Activated T-helper 2 cell treated with anti-CD3 and anti-CD28 coated beads, Interferon-gamma antibody, Interleukin-2, Interleukin-4, amounts not matched to agents 10 μg/mL and 5 μg/mL and 100 μg/mL, durations not matched to agents 14 hours and 24 hours and 36 hours (primary cell): Measurements from ENCODE around the gene PCARE. TPM values are rescaled to one million over a fixed set of nuclear protein-coding genes. Genes with fewer than 3 reads are reported as not detected.

Source experiments
- DNase-seq: peaks from one replicate; pipeline ENCODE4 v3.0.0; 2021; ENCODE audit warnings: low spot score
- H3K27ac Mint-ChIP-seq: one replicate; pipeline ENCODE4 v1.8.0; 2021; ENCODE audit warnings: mixed read lengths
- H3K27me3 Mint-ChIP-seq: one replicate; pipeline ENCODE4 v1.8.0; 2021; ENCODE audit warnings: low read depth, mixed read lengths
- H3K36me3 Mint-ChIP-seq: one replicate; pipeline ENCODE4 v1.8.0; 2021; ENCODE audit warnings: low read depth, mixed read lengths
- H3K4me1 Mint-ChIP-seq: one replicate; pipeline ENCODE4 v1.8.0; 2021; ENCODE audit warnings: low read depth, mixed read lengths
- H3K4me3 Mint-ChIP-seq: one replicate; pipeline ENCODE4 v1.8.0; 2021; ENCODE audit warnings: low read depth, mild to moderate bottlenecking, moderate library complexity, mixed read lengths
- H3K9me3 Mint-ChIP-seq: one replicate; pipeline ENCODE4 v1.8.0; 2021; ENCODE audit warnings: mixed read lengths
- intact Hi-C: fragments of 100-400 bp; cut with micrococcal nuclease; formaldehyde crosslinking; loops from one replicate; pipeline ENCODE4 v1.15.1; 2023
- total RNA-seq: library from RNA; stranded (reverse); gene quantifications from 2 replicates; pipeline ENCODE4 v1.2.3, GENCODE V29; 2022

PCARE gene
- total RNA-seq = not detected in 2 replicates

GRCh38 chr2:29074411-29074810 lies at the start of gene PCARE:
Gene PCARE, minus strand, starts transcription at chr2:29074523. Its CDS starts 262 bp downstream, at chr2:29074261.
- intact Hi-C loops = no loop called here
- H3K27ac Mint-ChIP-seq = no peak within 1 kb of the TSS
- no peak within 1 kb of the TSS for H3K4me3 Mint-ChIP-seq
- no peak for DNase-seq
- H3K9me3 Mint-ChIP-seq = no peaks in the 10 kb centered on the region
- H3K36me3 Mint-ChIP-seq = no peaks in the 10 kb centered on the region
- H3K4me1 Mint-ChIP-seq = no peaks in the 10 kb centered on the region
- no peaks in the 10 kb centered on the region for H3K27me3 Mint-ChIP-seq

GRCh38 chr2:29123617-29124349 lies 49.5 kb upstream of the PCARE start:
- DNase-seq = no peak
- no peak overlapping the region for H3K27ac Mint-ChIP-seq
- H3K27me3 Mint-ChIP-seq = no peaks in the 10 kb centered on the region
- H3K4me1 Mint-ChIP-seq = peaks cover 34% of the 10 kb centered on the region
- no peak overlapping the region for H3K4me3 Mint-ChIP-seq
- intact Hi-C loops = no loop called here
- peaks cover 27% of the 10 kb centered on the region for H3K9me3 Mint-ChIP-seq
- peaks cover 66% of the 10 kb centered on the region for H3K36me3 Mint-ChIP-seq

GRCh38 chr2:29120846-29121245 lies 46.5 kb upstream of the PCARE start:
- H3K9me3 Mint-ChIP-seq = peaks cover 27% of the 10 kb centered on the region
- H3K36me3 Mint-ChIP-seq = peaks cover 58% of the 10 kb centered on the region
- no peak overlapping the region for H3K4me3 Mint-ChIP-seq
- H3K27ac Mint-ChIP-seq = no peak overlapping the region
- H3K27me3 Mint-ChIP-seq = no peaks in the 10 kb centered on the region
- DNase-seq = no peak
- intact Hi-C loops = no loop called here
- H3K4me1 Mint-ChIP-seq = peaks cover 48% of the 10 kb centered on the region

GRCh38 chr2:29119211-29119610 lies 44.9 kb upstream of the PCARE start:
- Mint-ChIP-seq H3K36me3 (peaks cover 42% of the 10 kb centered on the region), H3K4me3 (no peak overlapping the region), H3K4me1 (peaks cover 52% of the 10 kb centered on the region), H3K27me3 (no peaks in the 10 kb centered on the region), H3K27ac (no peak overlapping the region), H3K9me3 (peaks cover 11% of the 10 kb centered on the region)
- intact Hi-C loops = loop anchor here (5.0 to 10.0 kb wide), 2 partner anchors 162 to 224 kb away; partner anchors contain the start of gene WDR43
- DNase-seq = no peak

- Mint-ChIP-seq H3K4me1 (peaks cover 49% of the 10 kb centered on the region), H3K36me3 (peaks cover 29% of the 10 kb centered on the region), H3K9me3 (no peaks in the 10 kb centered on the region), H3K4me3 (peak overlapping the region; percentile 80), H3K27ac (peak overlapping the region; percentile 42), H3K27me3 (peaks cover 4% of the 10 kb centered on the region)
- no peak for DNase-seq
- intact Hi-C loops = loop anchor here (2.0 to 10.0 kb wide), 3 partner anchors 160 to 223 kb away; partner anchors contain the start of gene WDR43
Measured at GRCh38 chr2:29117636-29118303, 43.4 kb upstream of the PCARE start.

GRCh38 chr2:29115797-29116781 lies 41.8 kb upstream of the PCARE start:
- intact Hi-C loops = loop anchor here (1.0 to 10.0 kb wide), 4 partner anchors 14 to 221 kb away; partner anchors contain the start of gene WDR43
- Mint-ChIP-seq H3K36me3 (peaks cover 13% of the 10 kb centered on the region), H3K9me3 (no peaks in the 10 kb centered on the region), H3K4me1 (peaks cover 51% of the 10 kb centered on the region), H3K27ac (peak overlapping the region; percentile 93), H3K4me3 (peak overlapping the region; percentile 80), H3K27me3 (peaks cover 4% of the 10 kb centered on the region)
- DNase-seq = peak; percentile 74

- H3K9me3 Mint-ChIP-seq = no peaks in the 10 kb centered on the region
- H3K27me3 Mint-ChIP-seq = peaks cover 4% of the 10 kb centered on the region
- H3K4me1 Mint-ChIP-seq = peaks cover 51% of the 10 kb centered on the region
- H3K4me3 Mint-ChIP-seq = peak within 1 kb of the TSS; percentile 90
- H3K27ac Mint-ChIP-seq = peak within 1 kb of the TSS; percentile 94
- intact Hi-C loops = loop anchor here (5.0 to 10.0 kb wide), 2 partner anchors 158 to 220 kb away; partner anchors contain the start of gene WDR43
- H3K36me3 Mint-ChIP-seq = peaks cover 7% of the 10 kb centered on the region
- DNase-seq = peak; percentile 45
Measured at GRCh38 chr2:29114946-29115609, 40.8 kb upstream of the PCARE start, which contains the start of gene CLIP4. Gene CLIP4, plus strand, starts transcription at chr2:29115415. Its CDS starts 5,974 bp downstream, at chr2:29121389.

GRCh38 chr2:29114586-29114945 lies 40.2 kb upstream of the PCARE start:
- DNase-seq = no peak
- H3K9me3 Mint-ChIP-seq = no peaks in the 10 kb centered on the region
- intact Hi-C loops = loop anchor here (10.0 kb wide), 1 partner anchor 220 kb away; the partner anchor contains the start of gene WDR43
- H3K4me3 Mint-ChIP-seq = peak overlapping the region; percentile 90
- peaks cover 46% of the 10 kb centered on the region for H3K4me1 Mint-ChIP-seq
- peaks cover 4% of the 10 kb centered on the region for H3K27me3 Mint-ChIP-seq
- peaks cover 7% of the 10 kb centered on the region for H3K36me3 Mint-ChIP-seq
- peak overlapping the region; percentile 94 for H3K27ac Mint-ChIP-seq

GRCh38 chr2:29113891-29114321 lies 39.6 kb upstream of the PCARE start:
- intact Hi-C loops = loop anchor here (10.0 kb wide), 1 partner anchor 219 kb away; the partner anchor contains the start of gene WDR43
- Mint-ChIP-seq H3K9me3 (no peaks in the 10 kb centered on the region), H3K36me3 (peaks cover 7% of the 10 kb centered on the region), H3K27ac (peak overlapping the region; percentile 94), H3K27me3 (peaks cover 4% of the 10 kb centered on the region), H3K4me1 (peaks cover 40% of the 10 kb centered on the region), H3K4me3 (peak overlapping the region; percentile 90)
- DNase-seq = no peak

- H3K27me3 Mint-ChIP-seq = peaks cover 4% of the 10 kb centered on the region
- intact Hi-C loops = loop anchor here (10.0 kb wide), 1 partner anchor 218 kb away; the partner anchor contains the start of gene WDR43
- H3K4me3 Mint-ChIP-seq = no peak overlapping the region
- no peak overlapping the region for H3K27ac Mint-ChIP-seq
- peaks cover 7% of the 10 kb centered on the region for H3K36me3 Mint-ChIP-seq
- no peak for DNase-seq
- no peaks in the 10 kb centered on the region for H3K9me3 Mint-ChIP-seq
- peaks cover 36% of the 10 kb centered on the region for H3K4me1 Mint-ChIP-seq
Measured at GRCh38 chr2:29113027-29113686, 38.8 kb upstream of the PCARE start.

- DNase-seq = no peak
- peaks cover 4% of the 10 kb centered on the region for H3K27me3 Mint-ChIP-seq
- H3K4me3 Mint-ChIP-seq = no peak overlapping the region
- H3K36me3 Mint-ChIP-seq = peaks cover 4% of the 10 kb centered on the region
- H3K27ac Mint-ChIP-seq = no peak overlapping the region
- peaks cover 29% of the 10 kb centered on the region for H3K4me1 Mint-ChIP-seq
- H3K9me3 Mint-ChIP-seq = no peaks in the 10 kb centered on the region
- intact Hi-C loops = loop anchor here (10.0 kb wide), 1 partner anchor 218 kb away; the partner anchor contains the start of gene WDR43
Measured at GRCh38 chr2:29112379-29112778, 38.1 kb upstream of the PCARE start.
